HG02588 (cell line): Measurements from ENCODE around the gene ASIP.
"Not testable (repeated sequence)": the region's sequence is repeated elsewhere in the genome, so short reads cannot be mapped to it uniquely, and the experiment has no call there.

ENCODE experiments used
- ATAC-seq: cut with Tn5 transposase; IDR thresholded peaks from one replicate; pipeline ENCODE4 v1.9.1; 2021; ENCODE audit warnings: mild to moderate bottlenecking, moderate library complexity; ENCODE audit not compliant: unreplicated experiment

Gene ASIP

DNA sequence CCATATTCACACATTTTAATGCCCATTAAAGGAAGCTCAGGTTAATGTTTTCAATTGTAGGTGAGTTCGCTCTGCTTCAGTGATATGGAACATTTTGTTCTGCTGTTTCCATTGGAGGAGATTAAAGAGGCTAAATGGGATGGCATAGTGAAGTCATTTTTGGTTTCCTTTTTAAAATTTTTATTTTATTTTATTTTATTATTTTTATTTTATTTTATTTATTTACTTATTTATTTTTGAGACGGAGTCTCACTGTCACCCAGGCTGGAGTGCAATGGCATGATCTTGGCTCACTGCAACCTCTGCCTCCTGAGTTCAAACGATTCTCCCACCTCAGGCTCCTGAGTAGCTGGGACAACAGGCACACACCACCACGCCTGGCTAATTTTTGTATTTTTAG is 792 bp downstream of the ASIP start:
- not testable (repeated sequence) for ATAC-seq

DNA sequence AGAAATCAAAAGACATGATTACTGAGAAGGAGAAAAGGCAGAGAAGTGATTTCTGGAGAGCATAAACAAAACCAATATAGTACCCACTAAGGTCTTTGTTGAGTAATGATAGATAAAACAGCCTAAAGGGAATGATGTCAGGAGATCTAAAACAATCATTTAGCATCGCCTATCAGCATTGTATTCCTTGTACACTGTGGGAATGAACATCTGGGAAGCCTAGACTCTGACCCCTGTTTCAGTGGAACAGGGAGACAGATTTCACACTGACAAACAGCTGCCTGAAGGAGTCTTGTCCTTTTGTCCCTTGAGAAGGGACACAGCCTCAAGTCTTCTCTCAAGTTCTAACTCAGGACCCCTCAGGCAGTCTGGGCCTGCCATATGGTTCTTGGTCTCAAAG is 1.7 kb downstream of the ASIP start:
- ATAC-seq, result no peak

DNA sequence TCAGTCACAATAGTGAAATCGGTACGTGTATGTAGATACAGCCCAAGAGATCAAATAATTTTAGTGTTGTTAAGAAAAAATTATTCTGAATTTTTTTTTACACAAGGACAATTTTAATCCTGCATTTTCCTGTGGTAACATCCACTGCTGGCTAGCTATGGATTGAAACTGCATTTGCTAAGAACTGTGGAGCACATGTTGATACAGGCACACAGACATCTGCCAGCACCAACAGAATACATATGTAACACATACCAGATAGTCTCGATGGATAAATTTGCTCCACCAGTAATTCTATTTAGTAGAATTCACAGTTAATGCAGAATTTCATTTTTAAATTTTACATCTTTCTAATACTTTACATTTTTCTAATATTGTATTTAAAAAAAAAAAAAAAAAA is 2.2 kb downstream of the ASIP start:
- ATAC-seq, result no peak

DNA sequence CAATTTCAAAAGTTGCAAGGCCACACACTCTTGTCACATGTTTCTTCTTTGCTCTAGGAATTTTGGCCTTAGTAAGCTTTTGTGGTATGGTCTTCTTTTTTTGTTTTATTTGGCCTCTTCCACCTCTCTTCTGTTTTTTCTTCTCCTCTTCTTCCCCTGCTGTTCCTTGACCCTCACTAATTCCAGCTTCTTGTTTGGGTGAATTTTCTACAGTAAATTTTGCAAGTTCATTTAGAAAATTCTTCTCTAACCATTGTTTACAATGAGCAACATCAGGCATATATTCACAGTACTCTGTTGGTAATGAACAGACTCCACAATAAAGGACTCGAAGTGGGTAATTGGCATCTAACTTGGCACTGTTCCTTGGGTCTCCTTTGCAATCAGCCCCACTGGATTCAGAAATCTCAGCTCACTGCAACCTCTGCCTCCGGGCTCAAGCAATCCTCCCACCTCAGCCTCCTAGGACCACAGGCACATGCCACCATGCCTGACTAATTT is 5.0 kb downstream of the ASIP start:
- ATAC-seq, result no peak

DNA sequence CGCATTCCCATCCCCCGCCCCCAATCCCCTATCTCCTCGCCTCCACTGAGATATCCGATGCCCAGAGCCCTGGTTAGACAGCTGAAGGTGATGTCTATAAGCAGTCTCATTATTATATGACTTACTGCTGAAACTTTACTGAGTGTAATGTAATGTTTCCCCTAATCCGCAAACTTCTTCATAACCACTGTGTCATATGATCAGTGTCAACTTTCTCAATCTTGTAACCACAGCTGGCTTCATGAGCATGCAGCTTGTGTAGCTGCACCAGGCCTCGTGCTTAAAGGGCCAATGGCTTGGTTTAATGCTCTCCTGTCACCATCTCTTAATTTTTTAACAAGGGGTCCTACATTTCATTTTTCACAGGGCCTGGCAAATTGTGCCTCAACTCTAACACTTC is 8.1 kb downstream of the ASIP start:
- ATAC-seq, result no peak

DNA sequence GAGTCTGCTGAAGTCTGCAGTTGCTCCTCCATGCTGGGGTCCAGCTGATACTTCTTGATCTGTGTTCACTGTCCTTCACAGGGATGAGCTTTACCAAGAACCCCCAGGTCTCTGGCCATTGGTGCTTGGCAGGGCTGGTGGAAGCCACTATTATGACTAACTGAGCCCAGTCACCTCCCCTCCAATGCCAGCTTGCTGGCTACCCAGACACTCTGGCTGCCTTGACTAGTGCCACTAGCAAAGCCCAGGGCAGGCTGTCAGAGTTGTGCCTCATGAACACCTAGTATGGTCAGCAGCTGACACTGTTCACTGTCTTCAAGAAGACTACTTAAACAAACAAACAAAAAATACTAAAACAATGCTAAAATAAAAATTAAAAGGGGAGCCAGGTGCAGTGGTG is 8.8 kb downstream of the ASIP start:
- no peak for ATAC-seq

DNA sequence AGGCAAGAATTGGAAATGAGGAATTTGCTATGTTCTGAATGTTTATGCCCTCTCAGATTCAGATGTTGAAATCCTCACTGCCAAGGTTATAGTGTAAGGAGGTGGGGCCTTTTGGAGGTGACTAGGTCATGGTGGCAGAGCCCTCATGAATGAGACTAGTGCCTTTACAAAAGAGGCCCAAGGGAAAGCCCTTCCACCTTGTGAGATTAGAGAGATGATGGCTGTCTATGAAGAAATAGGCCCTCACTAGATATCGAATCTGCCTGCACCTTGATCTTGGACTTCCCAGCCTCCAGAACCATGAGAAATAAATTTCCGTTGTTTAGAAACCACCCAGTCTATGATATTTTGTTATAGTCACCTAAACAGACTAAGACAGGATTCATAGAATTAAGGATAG is 10.4 kb downstream of the ASIP start:
- ATAC-seq, result no peak

DNA sequence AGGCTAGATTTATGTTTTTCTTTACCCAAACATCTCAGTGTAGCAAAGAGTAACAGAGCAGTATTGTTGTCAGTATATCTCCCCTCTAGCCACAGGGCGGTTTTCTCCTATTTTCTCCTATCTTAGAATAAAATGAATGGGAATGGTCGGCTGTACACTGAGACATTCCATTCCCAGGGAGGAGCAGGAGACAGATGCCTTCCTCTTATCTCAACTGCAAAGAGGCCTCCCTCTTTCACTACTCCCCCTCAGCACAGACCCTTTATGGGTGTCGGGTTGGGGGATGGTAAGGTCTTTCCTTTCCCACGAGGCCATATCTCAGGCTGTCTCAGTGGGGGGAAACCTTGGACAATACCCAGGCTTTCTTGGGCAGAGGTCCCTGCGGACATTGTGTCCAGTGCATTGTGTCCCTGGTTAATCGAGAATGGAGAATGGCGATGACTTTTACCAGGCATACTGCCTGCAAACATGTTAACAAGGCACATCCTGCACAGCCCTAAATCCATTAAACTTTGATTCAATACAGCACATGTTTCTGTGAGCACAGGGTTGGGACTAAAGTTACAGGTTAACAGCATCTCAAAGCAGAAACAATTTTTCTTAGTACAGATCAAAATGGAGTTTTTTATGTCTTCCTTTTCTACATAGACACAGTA is 11.3 kb downstream of the ASIP start:
- not testable (repeated sequence) for ATAC-seq

DNA sequence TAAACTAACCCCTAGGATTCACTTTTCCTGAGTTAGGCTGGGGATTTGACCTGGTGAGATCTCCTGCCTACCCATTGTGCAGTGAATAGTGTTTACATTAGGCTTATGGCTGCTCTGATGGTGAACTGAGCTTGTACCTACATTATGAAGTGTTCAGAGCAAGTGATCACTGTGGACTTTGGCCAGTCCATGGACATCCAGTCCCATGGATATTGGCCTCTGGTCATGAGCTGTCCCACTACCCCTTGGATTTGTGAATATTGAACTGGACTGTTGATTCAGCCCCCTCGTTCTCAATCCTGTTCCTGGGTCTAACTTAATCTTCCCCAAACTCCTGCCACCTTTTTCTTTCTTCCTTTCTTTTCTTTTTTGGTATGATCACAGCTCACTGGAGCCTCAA is 13.8 kb downstream of the ASIP start:
- ATAC-seq, result no peak

DNA sequence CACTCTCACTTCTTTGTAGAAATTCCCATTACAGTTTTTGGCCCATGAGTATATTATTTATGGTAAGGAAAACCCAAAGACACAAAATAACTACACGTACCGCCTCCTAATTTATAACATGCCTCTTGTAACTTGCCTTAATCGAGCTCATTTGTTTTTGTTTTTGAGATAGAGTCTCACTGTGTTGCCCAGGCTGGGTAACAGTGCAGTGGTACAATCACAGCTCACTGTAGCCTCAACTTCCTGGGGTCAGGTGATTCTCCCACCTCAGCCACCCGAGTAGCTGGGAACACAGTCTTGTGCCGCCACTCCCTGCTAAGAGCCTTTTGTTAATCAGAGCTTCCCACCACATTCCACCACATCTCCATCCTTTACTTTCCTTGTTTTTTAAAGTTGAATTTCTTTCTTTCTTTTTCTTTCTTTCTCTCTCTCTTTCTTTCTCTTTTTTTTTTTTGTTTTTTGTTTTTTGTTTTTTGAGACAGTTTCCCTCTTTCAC is 15.5 kb downstream of the ASIP start:
- no peak for ATAC-seq

DNA sequence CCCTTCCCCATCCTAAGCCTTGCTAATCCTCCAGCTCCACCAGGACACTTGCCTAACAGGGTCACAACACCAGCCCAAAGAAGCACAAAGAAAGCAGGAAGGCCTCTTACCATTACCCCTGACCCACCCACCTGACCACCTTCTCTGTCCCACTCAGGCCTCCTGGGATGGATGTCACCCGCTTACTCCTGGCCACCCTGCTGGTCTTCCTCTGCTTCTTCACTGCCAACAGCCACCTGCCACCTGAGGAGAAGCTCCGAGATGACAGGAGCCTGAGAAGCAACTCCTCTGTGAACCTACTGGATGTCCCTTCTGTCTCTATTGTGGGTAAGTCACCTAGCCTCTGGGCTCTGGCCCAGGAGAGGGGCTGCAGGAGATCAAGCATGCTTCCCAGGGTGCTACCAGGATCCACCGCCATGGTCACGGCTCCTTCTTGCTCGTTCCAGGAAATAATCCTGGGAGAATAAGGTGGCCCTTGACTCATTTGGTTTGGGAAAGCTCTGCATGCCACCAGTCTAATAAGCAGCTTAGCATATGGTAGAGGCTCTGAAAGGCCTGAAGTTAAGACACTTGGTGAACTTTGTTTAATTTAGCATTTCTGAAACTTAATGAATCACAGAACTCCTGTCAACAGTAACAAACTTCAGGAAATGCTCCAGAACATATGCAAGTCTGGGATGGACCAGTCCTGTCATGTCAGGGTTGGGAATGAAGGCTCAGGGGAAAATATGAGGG is 19.2 kb downstream of the ASIP start:
- no peak for ATAC-seq

DNA sequence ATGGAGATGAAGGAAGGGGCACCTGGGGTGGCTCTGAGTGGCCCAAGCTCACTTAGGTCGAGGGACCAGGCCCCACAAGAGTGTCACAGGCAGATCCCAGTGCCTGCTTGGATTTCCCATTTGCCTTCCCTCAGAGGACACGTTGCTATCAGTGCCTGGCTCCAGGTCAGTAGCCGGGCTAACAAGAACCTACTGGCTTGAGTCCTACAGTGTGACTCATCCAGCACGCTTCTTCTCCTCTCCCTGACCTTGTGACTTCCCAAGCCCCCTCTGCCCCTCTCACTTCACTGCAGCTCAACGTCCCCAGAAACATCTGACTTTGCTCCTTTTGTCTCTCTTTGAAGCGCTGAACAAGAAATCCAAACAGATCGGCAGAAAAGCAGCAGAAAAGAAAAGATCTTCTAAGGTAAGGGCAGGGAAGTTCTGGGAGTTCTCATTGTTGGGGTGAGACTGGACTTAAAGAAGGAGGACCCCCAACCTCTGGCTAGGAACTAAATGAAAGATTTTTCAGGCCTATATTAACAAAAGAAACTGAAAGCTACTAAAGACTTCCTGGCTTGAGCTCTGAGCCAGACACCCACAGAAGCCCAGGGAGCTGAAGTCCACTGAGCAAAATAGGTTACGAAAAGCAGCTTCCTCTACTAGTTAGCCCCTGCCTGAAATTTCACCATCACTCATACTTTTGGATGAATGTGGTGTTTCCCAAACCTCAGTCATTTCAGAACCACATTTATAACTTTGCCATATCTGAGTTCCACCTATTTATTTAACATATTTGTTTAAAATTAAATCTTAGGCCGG is 21.5 kb downstream of the ASIP start:
- ATAC-seq, result no peak

DNA sequence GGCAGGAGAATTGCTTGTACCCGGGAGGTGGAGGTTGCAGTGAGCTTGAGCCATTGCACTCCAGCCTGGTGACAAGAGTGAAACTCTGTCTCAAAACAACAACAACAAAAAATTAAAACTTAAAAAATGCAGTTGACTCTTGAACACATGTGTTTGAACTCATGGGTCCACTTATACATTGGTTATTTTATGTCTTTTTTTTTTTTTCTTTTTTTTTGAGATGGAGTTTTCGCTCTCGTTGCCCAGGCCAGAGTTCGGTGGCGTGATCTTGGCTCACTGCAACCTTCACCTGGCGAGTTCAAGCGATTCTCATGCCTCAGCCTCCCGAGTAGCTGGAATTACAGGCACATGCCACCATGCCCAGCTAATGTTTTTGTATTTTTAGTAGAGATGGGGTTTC is 22.2 kb downstream of the ASIP start:
- ATAC-seq, result not testable (repeated sequence)

DNA sequence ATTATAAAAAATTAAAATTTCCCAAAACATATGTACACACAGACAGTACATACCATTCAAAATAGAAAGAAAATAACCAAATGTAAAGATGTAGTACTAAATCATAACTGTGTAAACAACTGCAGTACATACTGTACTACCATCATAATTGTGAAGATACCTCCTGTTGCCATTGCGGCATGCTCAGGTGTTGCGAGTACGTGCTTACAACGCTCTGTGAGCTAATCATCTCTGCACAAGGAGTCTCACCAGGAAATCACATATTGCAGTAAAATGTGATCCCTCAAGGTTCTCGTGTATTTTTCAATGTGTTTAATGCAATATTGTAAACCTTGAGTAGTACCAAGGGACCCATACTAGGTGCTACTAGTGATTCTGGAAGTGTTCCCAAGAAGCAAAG is 22.9 kb downstream of the ASIP start:
- ATAC-seq, result no peak

DNA sequence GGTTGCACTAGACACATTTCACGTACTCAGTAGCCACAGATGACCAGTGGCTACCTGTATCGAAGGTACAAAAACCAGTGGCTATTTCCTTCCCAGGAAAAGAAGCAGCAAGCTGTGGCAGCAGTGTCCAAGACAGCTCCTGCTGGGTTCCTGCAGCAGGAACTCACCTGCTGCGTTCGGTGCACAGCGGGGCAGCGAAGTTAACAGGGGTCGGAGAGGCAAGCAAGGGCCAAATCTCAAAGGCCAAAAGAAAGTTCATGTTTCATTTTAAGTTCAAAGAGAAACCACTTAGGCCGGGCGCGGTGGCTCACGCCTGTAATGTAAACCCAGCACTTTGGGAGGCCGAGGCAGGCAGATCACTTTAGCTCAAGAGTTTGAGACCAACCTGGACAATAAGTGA is 26.9 kb downstream of the ASIP start:
- no peak for ATAC-seq

DNA sequence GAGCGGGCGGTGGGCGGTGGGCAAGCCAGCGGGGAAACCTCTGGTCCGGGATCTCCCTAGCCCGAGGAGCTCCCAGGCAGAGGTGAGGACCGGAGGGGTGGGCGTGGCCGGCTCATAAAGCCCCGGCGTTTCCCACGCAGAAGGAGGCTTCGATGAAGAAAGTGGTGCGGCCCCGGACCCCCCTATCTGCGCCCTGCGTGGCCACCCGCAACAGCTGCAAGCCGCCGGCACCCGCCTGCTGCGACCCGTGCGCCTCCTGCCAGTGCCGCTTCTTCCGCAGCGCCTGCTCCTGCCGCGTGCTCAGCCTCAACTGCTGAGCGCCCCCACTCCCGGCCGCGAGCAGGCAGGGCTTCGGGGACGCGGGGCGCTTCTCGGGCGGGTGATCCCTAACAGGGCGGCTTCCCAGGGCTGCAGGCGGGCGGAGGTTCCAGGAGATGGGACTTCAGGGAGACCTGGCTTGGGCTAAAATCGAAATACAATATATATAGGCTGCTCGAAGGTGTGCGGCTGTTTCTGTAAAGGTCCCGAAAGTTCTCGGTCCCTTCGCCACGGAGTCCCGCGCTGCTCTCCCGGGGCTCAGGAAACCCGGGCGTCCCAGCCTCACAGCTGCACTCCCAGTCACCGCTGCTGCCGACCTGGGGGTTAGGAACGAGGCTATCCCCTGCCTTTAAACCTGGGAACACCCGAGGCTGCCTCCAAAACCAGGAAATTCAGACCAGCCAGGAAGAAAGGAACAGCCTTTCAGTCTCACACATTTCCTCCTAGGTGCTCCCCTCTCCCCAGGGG is 27.8 kb downstream of the ASIP start:
- no peak for ATAC-seq

DNA sequence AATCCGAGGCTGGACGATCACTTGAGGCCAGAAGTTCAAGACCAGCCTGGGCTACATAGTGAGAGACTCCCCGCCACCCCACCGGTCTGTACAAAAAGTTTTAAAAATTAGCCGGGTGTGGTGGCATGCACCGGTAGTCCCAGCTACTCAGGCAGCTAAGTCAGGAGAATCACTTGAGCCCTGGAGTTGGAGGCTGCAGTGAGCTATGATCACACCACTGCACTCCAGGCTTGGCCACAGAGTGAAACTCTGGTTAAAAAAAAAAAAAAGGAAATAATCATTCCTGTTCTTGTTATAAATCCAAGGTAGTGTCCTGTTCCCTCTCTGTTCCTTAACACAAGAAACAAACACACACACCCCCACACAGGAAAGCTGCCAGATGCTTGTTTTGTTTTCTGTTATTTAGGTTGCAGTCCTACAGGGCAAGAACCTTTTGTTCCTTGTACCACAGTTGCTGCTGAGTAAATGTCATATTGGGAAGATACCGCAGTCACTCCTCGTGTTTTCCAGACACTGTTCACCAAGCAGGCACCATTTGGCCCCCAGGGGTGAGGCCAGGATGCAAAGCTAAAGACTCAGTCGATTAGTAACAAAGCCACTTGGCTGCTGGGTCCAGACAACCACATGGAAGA is 28.9 kb downstream of the ASIP start:
- no peak for ATAC-seq

DNA sequence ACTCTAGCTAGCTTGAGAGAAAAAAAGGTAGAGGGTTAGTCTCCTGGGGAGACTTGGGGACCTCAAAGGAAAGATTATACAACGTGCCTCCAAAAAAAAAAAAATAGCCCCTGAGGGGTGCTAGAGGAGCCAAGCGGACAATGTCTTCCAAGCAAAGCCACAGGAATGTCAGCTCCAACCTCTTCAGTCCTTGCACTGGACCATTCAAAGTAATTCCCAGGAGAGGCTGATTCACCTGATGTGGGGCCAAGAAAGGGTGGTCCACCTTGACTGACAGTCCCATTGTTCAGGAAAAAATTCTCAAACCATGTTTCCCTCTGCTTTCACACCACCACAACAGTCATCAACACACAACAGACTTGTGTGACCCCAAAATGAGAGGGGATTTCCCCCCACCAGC is 30.7 kb downstream of the ASIP start:
- ATAC-seq, result no peak

DNA sequence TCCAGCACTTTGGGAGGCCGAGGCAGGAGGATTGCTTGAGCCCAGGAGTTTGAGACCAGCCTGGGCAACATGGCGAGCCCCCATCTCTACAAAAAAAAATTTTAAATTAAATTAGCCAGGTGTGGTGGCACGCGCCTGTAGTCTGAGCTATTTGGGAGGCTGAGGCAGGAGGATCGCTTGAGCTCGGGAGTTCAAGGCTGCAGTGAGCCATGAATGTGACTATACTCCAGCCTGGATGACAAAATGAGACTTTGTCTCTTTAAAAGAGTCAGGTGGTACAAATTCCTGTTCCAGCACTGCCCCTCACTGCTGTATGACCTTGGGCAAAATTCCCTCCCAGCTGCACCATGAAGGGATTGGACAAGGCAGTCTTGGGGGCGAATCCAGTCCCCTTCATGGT is 33.5 kb downstream of the ASIP start:
- ATAC-seq, result no peak

DNA sequence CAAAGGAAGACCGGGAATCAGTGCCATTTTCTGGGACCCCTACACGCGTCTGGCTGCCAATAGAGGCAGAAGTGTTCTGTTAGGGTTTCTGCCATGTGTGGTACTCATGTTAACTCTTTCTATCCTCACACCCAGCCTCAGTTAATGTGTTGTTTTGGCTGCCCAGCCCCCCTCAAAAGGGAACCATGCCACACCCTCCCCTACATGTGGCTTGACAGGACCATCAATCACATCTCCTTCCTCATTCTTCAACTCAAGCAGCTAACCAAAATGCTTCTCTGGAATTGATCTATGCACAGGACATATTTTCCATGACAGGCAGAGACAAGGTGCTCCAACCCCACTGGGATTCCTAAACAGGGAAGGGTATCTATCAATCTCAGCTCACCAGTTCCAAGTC is 40.0 kb downstream of the ASIP start:
- no peak for ATAC-seq
